ENCODE results near the gene DSCAML1.

Gene DSCAML1

GRCh38 chr11:117723277-117724024 lies 73.6 kb downstream of the DSCAML1 start:
- DNase-seq: no peak

DNA sequence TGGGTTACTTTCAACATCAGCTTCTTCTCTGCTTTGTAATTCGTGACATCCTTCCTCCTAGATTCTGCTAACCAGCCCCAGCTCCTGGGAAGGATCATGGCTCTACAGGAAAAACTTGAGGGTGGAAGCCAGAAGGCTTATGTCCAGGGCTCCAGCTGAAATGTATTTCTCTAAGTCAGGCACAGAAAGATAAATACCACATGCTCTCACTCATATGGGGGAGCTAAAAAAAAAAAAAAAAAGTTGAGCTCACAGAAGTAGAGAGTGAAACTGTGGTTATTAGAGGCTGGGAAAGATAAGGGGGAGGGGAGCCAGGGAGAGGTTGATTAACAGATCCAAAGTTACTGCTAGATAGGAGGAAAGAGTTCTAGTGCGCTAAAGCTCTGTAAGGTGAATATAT lies 74.9 kb downstream of the DSCAML1 start:
- no peak for DNase-seq

DNA sequence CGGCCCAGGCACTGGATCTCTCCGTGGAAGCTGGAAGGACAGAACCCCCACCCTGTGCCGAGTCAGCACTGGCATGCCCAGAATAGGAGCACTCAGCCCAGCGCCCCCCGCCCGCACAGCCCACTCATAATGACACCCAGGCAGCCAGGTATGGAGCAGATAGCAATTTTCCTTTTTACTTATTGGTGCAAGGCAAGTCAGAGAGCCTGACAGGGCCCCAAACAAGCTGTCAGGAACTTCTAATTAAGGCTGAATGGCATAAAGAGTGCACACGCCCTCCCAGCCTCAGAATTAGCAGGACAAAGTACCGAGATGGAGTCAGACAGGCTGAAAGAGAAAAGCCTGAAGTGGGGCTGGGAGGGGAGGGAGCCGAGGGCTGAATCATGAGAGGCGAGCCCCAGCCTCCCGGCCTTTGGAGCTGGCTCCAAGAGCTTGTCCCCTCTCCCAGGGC lies 76.9 kb downstream of the DSCAML1 start:
- DNase-seq: no peak

DNA sequence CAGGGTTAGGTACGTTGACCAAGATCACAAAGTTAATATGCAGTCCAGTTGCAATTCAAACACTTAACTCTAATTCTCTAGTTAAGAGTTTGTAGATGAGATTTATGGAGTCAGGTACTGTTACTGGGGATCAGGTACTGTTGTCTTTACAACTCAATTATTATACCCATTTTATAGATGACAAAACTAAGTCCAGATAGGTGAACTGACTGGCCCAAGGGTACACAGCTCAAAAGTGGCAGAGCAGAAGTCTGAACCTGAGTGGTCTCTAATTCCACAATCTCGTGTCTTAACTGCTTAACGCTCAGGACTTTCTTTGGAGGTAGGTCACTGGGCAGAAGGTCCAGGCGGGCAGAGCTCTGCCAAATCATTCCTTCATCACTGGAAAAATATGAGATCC lies 77.5 kb downstream of the DSCAML1 start:
- no peak for DNase-seq

DNA sequence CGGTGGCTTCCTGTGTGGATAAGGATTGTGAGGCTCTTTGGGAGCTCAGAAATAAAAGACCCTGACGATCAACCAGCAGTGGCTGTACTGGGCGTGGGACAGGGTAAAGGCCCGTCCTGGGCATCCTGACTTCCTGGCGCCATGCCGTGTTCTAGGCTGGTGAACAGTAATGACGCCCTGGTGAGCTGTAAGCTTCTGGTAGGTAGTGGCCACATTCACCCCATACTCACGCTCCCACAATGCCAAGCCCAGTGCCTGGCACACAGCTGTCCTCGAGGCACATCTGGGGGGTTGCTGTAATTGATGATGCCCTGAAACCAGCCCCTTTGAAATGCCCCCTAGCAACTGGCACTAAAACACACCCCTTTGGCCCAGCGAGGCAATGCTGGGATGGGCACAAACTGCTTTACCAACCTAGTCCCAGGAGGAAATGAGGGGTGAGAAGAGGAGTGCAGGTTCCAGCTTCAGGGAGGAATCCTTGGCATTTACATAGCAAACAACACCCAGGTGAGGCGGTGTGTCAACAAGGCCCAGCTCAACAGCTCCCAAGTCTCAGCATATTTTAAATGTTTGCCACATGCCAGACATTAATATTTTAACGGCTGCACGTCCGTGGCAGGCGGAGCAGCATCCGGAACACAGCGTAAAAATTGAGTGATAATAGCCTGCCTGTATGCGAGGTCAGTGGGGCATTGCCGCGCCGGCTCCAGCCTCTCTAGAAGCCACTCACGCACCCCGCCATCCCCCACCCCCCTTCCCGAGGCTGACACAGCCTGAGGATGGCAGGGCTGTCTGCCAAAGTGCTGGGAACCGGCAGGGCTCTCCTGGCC lies 79.3 kb downstream of the DSCAML1 start:
- no peak for DNase-seq

- no peak for DNase-seq
These were observed 80.2 kb downstream of the DSCAML1 start for GRCh38 chr11:117716521-117717440.

GRCh38 chr11:117715801-117716200 lies 81.2 kb downstream of the DSCAML1 start:
- no peak for DNase-seq

DNA sequence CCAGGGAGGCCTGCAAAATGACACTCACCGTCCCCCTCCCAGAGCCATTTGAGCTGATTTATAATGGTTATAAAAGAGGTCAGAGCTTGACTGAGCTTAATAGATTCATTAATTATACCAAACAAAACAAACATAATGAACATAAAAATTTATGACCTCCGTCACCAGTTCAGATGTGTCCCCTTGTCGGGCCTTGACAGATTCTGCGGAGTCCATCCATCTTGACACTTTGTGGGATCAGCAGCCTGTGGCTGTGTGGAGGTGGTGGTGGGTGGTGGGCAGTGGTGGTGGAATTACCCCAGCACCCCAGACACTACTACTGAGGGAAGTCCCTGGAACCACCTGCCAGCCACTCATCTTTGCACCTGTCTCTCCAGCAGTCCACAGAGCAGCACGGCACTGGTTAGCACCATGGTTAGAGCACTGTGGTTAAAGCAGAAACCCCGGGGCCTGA lies 83.5 kb downstream of the DSCAML1 start:
- no peak for DNase-seq

DNA sequence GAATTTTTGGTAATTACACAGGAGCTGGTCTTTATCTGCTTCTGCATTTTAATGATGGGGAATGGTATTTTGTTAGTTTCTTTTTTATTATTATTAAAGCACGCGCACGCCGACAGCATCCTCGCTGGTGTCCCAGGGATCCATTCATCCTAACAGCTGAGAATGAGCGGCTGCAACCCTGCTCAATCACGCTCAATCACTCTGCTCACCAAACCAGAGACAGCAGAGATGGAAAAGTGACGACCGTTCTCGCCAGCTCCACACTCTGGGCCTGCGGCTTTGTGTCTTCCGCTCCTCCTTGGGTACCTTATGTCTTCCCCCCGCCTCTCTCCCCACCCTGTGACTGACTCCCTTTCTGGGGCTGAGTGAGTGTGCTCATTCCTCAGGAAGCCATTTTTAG lies 84.5 kb downstream of the DSCAML1 start:
- DNase-seq: no peak

DNA sequence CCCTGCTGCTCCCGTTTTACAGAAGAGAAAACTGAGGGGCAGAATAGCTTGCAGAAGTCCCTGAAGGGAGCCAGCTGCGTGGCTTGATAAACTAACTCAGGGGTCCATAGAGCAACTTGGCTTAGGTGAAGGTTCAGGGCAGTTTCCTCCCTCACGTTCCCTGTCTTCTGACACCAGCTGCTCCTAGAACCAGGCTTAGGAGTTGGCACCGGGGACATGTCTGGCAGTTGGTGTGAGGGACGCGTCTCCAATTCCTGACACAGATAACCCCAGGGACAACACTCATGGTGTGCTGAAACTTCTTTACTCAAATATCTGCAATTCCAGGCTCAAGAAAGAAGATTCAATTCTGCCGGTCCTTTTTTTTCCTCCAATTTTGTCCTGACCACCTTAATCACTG lies 85.7 kb downstream of the DSCAML1 start:
- no peak for DNase-seq

DNA sequence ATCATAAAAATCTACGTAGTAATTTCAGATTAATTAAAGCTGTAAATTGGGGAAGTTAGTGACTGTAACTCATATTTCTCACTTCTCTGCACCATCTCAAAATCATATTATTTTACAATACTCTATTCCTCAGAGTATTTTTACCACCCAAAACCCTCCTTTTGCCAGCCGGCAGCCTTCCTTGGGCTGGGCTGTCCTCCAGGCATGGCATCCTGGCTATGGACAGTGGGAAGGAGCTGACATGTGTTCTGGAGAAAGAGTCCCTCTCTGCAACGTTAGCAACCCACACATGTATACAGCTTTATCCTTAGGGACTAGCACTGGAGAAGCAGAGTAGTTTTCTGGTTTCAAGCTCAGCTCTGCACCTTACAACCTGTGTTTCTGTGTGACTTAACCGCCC lies 86.8 kb downstream of the DSCAML1 start:
- DNase-seq: no peak

DNA sequence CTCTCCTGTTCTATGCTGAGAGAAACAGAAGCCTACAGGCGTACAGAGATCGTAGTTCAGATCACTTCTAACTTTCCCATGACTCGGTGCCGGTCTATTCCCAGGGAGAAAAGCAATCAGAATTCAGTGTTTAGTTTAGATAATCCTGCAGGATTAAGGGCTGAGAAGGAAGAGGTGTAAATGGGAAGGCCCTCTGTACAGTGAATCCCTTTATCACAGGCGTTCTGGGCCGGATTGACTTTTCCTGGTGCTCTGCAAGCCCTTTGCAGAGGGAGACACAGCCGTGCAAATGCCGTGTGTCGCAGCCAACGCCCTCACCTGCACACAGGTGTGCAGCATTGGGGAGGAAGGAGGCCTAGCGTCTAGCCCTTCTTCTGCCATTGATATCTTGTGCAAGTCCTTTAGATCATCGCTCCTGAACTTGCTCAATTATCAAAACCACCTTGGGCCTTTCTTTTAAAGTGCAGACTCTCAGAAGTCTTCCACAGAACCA lies 90.6 kb downstream of the DSCAML1 start:
- no peak for DNase-seq

DNA sequence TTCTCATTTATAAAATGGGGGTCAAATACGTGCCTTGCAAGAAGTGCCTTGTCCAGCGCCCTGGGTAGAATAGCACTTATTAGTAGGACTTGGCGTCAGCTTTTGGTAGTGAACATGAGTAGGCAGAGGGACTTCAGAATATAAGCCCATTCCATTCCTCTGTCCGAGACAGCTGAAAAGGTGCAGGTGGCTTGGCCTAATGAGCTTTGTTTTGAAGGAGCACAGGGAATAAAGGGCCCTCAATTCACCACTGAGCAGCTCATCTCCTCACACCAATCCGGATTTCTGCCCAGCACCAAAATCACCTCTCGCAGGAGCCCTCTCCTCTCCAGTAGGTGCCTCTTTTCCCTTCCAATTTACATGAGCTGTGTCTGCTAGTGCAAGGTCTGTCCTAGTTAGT lies 91.2 kb downstream of the DSCAML1 start:
- no peak for DNase-seq

- no peak for DNase-seq
These were observed 92.5 kb downstream of the DSCAML1 start for GRCh38 chr11:117704395-117705100.

DNA sequence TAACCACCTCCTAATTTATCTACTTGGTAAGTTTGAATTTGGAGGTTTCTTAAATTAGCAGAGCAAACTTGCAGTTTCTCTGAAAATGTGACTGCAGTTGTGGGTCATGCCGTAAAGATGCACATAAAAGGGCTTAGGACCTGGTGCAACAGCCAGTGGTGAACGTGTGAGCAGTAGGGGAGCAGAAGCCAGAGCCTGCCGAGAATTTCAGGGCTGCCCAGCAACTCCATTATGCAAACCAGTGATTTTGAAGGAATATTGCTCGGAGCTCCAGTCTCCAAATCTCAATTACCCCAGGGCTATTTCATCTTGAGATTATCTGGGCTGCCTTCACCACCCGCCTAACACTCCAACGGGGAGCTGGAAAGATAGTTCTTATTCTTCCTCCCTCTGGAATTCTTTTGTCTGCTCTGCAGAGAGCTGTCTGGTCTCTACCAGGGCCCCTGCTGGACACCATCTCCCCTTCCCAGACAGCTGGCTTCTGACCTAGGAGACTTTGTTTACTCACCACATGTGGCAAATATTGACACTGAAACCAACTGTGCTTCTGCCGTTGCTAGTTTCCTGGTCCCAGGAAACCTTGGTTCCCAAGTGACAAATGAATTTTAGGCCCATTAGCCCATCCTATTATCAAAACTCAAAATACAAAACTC lies 93.9 kb downstream of the DSCAML1 start:
- DNase-seq: no peak

GRCh38 chr11:117701781-117702180 lies 95.2 kb downstream of the DSCAML1 start:
- no peak for DNase-seq

GRCh38 chr11:117700551-117700950 lies 96.5 kb downstream of the DSCAML1 start:
- DNase-seq: no peak

GRCh38 chr11:117697319-117697718 lies 99.7 kb downstream of the DSCAML1 start:
- DNase-seq: no peak

DNA sequence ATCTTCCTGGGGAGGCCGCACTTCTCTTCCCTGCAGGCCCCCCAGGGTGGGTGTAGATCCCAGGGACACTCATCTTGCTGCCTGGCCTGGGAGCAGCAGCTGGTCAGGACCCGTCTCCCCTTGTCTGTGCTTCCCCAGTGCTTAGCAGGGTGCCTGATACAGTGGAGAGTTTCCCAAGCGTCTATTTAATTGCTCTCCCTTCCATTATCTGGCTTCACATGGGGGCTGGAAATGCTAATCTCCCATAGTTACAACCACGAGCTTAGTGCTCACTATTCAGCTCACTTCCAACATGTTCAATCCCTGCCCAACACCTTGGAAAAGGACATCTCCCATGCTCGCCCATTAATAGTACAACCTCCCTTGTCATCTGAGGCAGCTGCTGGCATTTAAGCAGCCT lies 100.5 kb downstream of the DSCAML1 start:
- DNase-seq: no peak

- no peak for DNase-seq
These were observed 103.7 kb downstream of the DSCAML1 start for GRCh38 chr11:117693344-117693743.

DNA sequence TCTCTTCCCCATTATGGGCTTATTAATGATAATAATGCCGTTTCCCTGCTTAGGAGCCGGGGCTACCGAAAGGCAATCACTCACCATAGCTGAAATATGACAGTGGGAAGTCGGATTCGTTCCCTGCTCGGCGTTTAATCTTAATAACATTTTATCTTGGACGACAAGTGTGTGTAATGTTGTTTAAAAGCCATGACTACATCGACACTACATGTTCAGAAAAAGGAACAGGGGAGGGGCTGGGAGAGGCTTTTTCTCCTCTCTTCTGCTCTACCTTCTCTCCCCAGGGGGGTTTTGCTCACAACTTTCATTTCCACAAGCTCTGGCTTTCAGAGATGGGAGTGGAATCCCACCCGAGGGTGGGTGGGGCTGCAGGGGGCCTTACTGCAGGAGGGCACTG lies 105.5 kb downstream of the DSCAML1 start:
- no peak for DNase-seq

- no peak for DNase-seq
These were observed 105.8 kb downstream of the DSCAML1 start for GRCh38 chr11:117691218-117691514.
